ENCODE measurements around the gene PGAP6. TPM values are rescaled to one million over a fixed set of nuclear protein-coding genes. Genes with fewer than 3 reads are reported as not detected.

Gene PGAP6
- total RNA-seq, 1 donor from 2014 or later = 56.0 TPM

- no peaks in the 10 kb centered on the region for H3K9me3 Mint-ChIP-seq
- H3K27ac Mint-ChIP-seq = peak overlapping the region; percentile 72
- no peaks in the 10 kb centered on the region for H3K27me3 Mint-ChIP-seq
- peaks cover 12% of the 10 kb centered on the region for H3K4me1 Mint-ChIP-seq (ENCODE audit: unreplicated experiment)
- peak overlapping the region; percentile 80 for H3K4me3 Mint-ChIP-seq
- TF ChIP-seq, protein P1, sequence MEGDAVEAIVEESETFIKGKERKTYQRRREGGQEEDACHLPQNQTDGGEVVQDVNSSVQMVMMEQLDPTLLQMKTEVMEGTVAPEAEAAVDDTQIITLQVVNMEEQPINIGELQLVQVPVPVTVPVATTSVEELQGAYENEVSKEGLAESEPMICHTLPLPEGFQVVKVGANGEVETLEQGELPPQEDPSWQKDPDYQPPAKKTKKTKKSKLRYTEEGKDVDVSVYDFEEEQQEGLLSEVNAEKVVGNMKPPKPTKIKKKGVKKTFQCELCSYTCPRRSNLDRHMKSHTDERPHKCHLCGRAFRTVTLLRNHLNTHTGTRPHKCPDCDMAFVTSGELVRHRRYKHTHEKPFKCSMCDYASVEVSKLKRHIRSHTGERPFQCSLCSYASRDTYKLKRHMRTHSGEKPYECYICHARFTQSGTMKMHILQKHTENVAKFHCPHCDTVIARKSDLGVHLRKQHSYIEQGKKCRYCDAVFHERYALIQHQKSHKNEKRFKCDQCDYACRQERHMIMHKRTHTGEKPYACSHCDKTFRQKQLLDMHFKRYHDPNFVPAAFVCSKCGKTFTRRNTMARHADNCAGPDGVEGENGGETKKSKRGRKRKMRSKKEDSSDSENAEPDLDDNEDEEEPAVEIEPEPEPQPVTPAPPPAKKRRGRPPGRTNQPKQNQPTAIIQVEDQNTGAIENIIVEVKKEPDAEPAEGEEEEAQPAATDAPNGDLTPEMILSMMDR (conservative IDR thresholded peaks at IDR 0.05) = peak; percentile 70
- no peak for DNase-seq (ENCODE audit: extremely low spot score, unreplicated experiment)
- H3K36me3 Mint-ChIP-seq = no peaks in the 10 kb centered on the region
These were observed 16.1 kb upstream of the PGAP6 start for GRCh38 chr16:397736-398332.

- Mint-ChIP-seq H3K9me3 (no peaks in the 10 kb centered on the region), H3K27me3 (no peaks in the 10 kb centered on the region), H3K36me3 (no peaks in the 10 kb centered on the region), H3K4me1 (ENCODE audit: unreplicated experiment) (peaks cover 12% of the 10 kb centered on the region), H3K4me3 (peak within 1 kb of the TSS; percentile 95), H3K27ac (peak within 1 kb of the TSS; percentile 95)
- DNase-seq (ENCODE audit: extremely low spot score, unreplicated experiment) = no peak
- TF ChIP-seq, protein P1 (conservative IDR thresholded peaks at IDR 0.05) = no peak
These were observed 15.4 kb upstream of the PGAP6 start, which contains the start of gene NME4 for GRCh38 chr16:397135-397661. TSS of gene NME4 (plus strand) at chr16:397199. CDS start at chr16:397223, 24 bp downstream.

DNA sequence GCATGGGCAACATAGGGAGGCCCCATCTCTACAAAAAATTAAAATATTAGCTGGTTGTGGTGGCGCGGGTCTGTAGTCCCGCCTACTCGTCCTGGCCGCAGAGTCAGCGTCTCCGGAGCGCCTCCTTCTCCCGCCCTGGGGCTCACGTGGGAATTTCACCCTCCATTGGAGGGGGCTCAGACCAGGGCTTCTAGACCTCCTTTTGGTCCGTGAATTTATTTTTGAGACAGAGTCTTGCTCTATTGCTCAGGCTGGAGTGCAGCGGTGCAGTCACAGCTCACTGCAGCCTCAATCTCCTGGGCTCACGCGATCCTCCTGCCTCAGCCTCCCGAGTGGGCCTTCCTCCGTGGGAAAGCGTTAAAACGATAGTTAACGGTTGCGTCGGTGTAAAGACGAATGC is 14.8 kb upstream of the PGAP6 start:
- H3K4me1 Mint-ChIP-seq (ENCODE audit: unreplicated experiment) = peaks cover 12% of the 10 kb centered on the region
- TF ChIP-seq, protein P1 (conservative IDR thresholded peaks at IDR 0.05) = no peak
- no peaks in the 10 kb centered on the region for H3K36me3 Mint-ChIP-seq
- H3K27me3 Mint-ChIP-seq = no peaks in the 10 kb centered on the region
- H3K27ac Mint-ChIP-seq = peak overlapping the region; percentile 95
- no peak for DNase-seq (ENCODE audit: extremely low spot score, unreplicated experiment)
- peak overlapping the region; percentile 95 for H3K4me3 Mint-ChIP-seq
- H3K9me3 Mint-ChIP-seq = no peaks in the 10 kb centered on the region

DNA sequence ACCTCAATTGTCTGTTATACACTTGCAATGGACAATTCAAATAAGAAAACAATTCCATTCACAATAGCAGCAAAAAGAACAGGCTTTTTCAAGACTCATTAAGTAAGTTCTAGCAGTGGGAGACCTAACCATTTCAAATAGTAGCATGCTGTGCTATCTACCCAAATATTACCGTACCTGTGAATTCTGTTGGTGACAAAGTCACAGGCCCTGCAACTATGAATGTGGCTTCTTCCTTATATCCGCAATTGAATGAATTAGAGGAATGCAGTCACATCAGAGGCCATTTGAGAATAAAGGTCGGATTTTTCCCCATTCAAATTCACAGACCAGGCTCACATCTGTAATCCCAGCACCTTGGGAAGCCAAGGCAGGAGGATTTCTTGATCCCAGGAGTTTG is 14.4 kb upstream of the PGAP6 start:
- Mint-ChIP-seq H3K27me3 (no peaks in the 10 kb centered on the region), H3K9me3 (no peaks in the 10 kb centered on the region), H3K4me1 (ENCODE audit: unreplicated experiment) (peaks cover 12% of the 10 kb centered on the region), H3K27ac (peak overlapping the region; percentile 95), H3K4me3 (peak overlapping the region; percentile 95), H3K36me3 (no peaks in the 10 kb centered on the region)
- DNase-seq (ENCODE audit: extremely low spot score, unreplicated experiment) = no peak
- TF ChIP-seq, protein P1 (conservative IDR thresholded peaks at IDR 0.05) = no peak

DNA sequence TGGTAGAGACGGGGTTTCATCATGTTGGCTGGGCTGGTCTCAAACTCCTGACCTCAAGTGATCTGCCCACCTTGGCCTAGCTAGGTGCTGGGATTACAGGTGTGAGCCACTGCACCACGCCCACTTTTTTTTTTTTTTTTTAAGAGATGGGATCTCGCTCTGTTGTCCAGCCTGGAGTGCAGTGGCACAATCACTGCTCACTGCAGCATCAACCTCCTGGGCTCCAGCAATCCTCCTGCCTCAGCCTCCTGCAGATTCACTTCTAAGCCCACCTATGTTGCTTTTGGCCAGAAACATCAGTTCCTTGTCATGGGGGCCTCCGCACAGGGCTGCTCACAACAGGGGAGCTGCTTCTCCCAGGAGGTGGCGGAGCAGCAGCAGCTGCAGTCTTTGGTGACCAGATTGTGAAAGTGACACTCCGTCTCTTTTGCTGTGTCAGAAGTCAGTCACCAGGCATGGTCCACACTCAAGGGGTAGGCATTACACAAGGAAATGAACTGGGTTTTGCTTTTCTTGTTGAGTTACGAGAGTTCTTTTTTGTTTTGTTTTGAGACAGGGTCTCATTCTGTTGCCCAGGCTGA is 10.8 kb upstream of the PGAP6 start:
- no peaks in the 10 kb centered on the region for H3K9me3 Mint-ChIP-seq
- DNase-seq (ENCODE audit: extremely low spot score, unreplicated experiment) = no peak
- TF ChIP-seq, protein P1 (conservative IDR thresholded peaks at IDR 0.05) = no peak
- no peak overlapping the region for H3K27ac Mint-ChIP-seq
- no peak overlapping the region for H3K4me3 Mint-ChIP-seq
- H3K4me1 Mint-ChIP-seq (ENCODE audit: unreplicated experiment) = peaks cover 28% of the 10 kb centered on the region
- no peaks in the 10 kb centered on the region for H3K27me3 Mint-ChIP-seq
- no peaks in the 10 kb centered on the region for H3K36me3 Mint-ChIP-seq
